Fibroblast of villous mesenchyme (primary cell): ENCODE results near the gene SLC25A31. TPM values are rescaled to one million over a fixed set of nuclear protein-coding genes. Genes with fewer than 3 reads are reported as not detected.

ENCODE experiments used
- DNase-seq: peaks from one replicate; pipeline ENCODE4 v3.0.0-alpha.2; 2010; ENCODE audit warnings: low read depth
- H3K4me3 ChIP-seq: 2 replicates; pipeline ENCODE4 v1.5.1; 2011; ENCODE audit warnings: low read depth, mild to moderate bottlenecking, low read length
- CTCF ChIP-seq: IDR thresholded peaks from 2 replicates; pipeline ENCODE4 v1.5.1; 2012; ENCODE audit warnings: low read depth, mild to moderate bottlenecking, low read length; ENCODE audit not compliant: insufficient read depth
- total RNA-seq: library from RNA; depleted of rRNA; stranded (reverse); fragments of >200 nt; gene quantifications from 2 replicates; pipeline ENCODE4 v1.2.3, GENCODE V29; 2012

Gene SLC25A31
- total RNA-seq, 1 donor = not detected

GRCh38 chr4:127776620-127777019 is 46.4 kb downstream of the SLC25A31 start:
- H3K4me3 ChIP-seq = no peak overlapping the region
- DNase-seq = no peak
- TF ChIP-seq CTCF = no peak

GRCh38 chr4:127777487-127777886 is 47.3 kb downstream of the SLC25A31 start:
- TF ChIP-seq CTCF = no peak
- H3K4me3 ChIP-seq = no peak overlapping the region

GRCh38 chr4:127778102-127778501 is 47.9 kb downstream of the SLC25A31 start:
- TF ChIP-seq CTCF = no peak
- H3K4me3 ChIP-seq = no peak overlapping the region
- no peak for DNase-seq

More at GRCh38 chr4:127777487-127777886, 47.3 kb downstream of the SLC25A31 start:
- no peak for DNase-seq

GRCh38 chr4:127780598-127780997 is 50.4 kb downstream of the SLC25A31 start:
- no peak for TF ChIP-seq CTCF
- H3K4me3 ChIP-seq = no peak overlapping the region
- no peak for DNase-seq

- TF ChIP-seq CTCF = no peak
- peak overlapping the region; percentile 79 for H3K4me3 ChIP-seq
- peak; percentile 36 for DNase-seq
These were observed 51.3 kb downstream of the SLC25A31 start for GRCh38 chr4:127781300-127782024.

- no peak for TF ChIP-seq CTCF
- peak overlapping the region; percentile 79 for H3K4me3 ChIP-seq
- DNase-seq = peak; percentile 74
These were observed 51.8 kb downstream of the SLC25A31 start for GRCh38 chr4:127782025-127782274.
